Measurements from ENCODE around the gene RNF152.
A peak's percentile ranks its signal among the peaks of the same experiment; 100 is the strongest.

The RNF152 gene

DNA sequence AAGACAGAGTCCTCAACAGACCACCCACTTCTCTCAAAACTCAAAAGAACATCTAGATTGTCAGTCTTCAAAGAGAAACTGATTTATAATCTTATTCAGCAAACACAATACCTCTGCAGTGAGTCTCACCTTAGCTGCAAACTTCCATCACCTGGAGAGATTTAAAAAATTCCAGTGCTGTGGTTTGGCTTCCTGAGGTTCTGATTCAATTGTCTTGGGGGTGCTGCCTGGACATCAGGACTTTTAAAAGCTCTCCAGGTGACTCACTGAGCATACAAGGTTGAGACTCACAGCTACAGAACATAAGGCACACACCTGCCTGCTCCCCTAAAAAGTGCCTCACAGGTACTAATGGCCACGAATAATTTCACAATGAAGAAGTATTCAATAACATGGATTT lies 40.3 kb downstream of the RNF152 start:
- no peak for DNase-seq

DNA sequence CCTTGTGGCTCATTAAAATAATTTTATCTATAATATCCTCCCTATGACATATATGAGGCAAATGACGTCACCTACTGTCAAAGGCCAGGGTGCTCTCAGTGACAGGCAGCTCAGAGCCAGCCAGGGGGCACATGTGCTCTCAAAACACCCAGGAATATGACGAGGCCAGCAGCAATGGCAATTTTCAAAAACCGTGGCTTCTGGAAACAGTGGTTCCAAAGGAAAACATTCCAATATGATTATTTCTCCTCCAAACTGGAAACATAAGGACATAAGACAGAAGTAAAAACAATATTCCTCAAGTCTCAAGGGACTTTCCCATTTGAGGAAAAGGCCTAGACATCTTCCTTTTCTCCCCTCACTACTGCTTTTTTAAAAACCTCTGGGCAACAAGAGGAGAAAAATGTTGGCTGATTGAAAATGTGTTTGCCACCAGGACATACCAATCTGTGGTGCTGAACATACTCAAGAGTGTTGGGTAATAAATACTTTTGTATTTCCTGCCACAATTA lies 40.8 kb downstream of the RNF152 start:
- DNase-seq = peak; percentile 24 to 38

DNA sequence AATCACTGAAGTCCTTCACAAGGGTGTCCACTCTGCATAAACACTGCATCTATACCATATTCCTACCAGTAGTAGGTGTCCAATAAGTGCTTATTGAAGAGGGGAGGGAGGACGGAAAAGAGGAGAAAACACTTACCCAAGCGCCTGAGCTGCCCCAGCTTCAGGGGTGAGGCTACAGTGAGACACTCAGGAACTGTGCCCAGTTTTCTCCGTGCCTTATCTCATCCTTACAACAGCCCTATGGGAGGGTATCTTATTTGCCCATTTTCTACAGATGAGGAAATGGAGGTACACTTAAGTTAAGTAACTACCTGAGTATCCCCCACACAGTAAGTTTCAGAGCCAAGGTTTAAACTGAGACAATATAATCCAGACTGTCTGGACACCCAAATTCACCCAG lies 41.5 kb downstream of the RNF152 start:
- peak in 1 of 2 experiments; percentile 29 for DNase-seq

DNA sequence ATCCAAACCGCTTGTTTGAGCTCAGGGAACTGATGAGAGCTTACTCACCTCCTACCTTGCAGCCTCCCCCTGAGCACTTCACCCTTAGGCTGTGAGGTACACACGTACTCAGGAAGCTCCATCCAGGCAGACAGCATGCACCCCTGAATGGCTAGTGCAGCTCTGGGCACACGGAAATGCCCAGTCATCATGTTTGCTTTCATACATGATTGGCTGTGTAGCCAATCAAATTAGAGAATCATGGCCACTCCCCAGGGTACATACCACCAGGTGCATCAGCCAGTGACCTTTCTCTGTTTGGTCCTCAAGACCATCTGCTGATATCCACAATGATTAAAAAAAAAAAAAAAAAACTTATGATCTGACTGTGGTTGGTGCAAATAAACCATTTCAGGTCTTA lies 42.1 kb downstream of the RNF152 start:
- DNase-seq = peak; percentile 93 to 96

DNA sequence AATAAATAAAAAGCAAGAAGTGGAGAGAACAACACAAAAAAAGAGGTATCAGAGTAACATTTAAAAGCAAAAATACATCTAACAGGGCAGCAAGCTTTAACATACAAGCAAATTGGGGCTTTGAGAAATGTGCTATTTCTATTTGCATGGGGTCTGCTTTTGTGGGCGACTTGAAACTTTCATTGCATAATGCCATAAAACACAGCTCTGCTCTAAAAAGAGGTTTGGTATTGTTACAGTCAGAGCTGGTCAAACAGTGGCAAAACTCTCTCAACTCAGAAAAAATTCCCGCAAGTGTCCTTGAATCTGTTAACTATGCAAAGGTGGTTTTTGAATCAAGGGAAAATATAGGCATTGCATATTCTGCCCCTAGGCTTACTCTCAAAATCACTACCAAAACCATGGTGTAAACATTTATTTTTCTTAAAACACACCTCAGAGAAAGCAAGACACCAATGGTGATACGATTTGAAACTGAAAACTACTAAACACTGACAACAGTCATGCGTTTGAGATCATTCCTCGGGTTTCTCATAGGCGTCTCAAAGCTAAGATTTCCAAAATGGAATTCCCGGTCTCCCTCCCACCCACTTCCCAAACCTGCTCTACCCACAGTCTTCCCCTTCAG lies 45.5 kb downstream of the RNF152 start:
- no peak for DNase-seq

DNA sequence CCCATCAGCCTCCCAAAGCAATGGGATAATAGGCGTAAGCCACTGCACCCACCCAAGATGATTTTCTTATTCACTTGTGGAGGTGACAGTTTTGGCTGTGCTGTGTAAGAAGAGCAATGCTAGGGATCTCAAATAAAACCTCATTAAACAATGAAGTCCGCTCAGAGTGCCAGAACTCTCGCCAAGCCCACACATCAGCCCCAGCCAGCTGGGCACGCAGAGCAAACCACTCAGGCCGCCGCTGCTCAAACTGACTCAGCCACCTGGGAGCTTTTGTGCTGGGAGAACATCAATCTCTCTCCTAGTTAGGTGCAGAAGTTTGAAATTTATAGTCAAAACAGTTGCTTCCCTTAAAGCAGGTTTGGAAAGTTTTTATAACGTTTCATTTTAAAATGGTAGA lies 47.6 kb downstream of the RNF152 start:
- peak; percentile 48 to 73 for DNase-seq

DNA sequence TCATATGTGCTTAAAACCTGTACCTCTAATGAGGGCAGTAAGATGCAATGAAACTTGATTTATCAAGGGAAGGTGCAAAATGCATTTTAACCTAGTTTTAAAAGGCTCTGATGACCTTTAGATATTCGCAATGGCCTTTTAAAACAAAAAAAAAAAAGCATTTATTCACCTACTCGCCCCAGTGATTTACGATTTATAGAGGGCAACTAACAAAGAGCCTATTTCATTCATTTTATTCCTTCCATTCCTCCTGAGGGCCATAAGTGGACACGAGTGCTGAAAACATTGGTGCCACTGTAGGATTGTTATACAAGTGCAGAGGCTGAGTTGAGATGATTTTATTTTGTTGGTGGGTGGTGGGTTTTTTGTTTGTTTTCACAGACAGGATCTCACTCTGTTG lies 48.1 kb downstream of the RNF152 start:
- DNase-seq = no peak

DNA sequence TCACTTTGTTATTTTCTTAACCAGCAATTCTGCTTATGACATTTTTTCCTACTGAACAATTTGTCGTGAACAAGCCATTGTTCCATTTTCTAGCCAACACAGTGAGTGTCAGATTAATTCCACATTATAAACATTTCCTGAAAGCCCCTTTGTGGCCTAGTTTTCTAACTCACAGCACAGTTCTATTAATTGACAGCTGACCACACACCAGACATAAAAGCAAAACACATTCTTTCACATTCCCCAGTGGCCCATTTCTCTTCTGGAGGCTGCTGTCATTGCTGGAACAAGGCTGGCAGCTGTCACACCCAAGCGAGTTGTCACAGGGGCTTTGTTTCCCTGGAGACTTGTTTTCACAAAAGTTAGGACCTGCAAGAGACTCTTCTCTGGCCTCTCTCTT lies 50.7 kb downstream of the RNF152 start:
- no peak for DNase-seq

DNA sequence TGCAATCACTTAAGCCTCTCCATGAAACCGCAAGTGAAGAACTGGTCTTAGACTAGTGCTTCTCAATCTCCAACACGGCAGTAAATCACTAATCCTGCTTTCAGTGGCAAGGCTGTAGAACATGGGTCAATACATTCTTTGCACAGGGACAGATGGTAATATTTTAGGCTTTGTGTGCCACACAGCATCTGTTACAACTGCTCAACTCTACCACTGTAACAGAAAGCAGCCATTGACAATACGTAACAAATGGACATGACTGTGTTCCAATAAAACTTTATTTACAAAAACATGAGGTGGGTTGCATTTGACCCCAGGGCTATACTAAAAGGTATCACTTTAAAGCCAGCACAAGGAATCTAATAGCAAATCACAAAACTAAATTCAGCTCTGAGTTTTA lies 51.1 kb downstream of the RNF152 start:
- no peak for DNase-seq

DNA sequence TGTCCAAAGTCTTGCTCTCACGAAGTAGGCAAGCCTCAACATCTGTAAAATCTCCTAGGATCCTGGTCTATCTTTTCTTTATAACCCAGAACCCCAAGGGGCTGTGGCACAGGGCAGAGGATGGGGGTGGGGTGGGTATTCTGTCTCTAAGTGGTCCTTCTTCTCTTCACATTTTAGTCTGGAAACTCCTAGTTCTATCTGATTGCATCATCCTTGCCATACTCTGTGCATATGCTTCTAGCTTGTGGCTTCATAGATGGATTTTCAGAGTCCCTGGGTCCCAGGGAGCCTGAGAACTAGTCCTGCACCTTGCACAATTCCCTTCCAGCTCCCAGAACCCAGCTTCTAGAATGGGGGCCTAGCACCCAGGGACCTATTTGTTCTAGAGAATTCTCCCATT lies 52.5 kb downstream of the RNF152 start:
- DNase-seq = no peak

DNA sequence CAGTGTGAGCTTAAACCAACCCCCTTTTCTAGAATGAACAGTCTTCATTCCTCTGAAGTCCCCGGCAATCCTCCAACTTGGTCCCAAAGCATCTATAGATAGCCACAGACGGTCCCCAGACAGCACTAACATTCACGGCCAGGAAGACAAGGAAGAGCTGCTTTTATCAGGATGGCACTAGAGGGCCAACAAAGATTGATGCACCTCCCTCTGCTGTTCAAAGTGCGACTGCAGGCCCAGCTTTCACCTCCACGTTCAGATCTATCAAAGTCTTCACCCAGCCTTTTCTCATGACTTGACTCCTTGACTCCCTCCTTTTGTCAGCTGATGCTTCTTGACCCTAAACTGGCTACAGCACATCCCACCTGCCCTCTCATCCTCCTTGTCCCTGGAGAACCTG lies 54.3 kb downstream of the RNF152 start:
- DNase-seq = no peak

DNA sequence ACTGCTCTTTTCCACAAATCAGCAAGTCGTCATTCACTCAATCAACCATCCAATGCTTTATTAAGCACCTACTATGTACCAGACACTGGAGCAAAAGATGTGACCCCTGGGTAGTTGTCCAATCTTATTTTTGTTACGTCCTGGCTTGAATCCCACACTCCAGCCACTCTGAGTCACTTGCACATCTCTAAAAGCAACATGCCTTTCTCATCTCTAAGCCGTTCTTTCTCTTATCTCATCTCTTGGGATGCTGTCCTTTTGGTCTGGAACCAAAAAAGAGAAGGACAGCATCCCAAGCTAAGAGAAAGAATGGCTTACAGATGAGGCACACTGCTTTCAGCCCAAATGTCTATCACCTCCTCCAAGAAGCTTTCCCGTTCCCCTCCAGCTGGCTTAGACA lies 58.8 kb downstream of the RNF152 start:
- DNase-seq = no peak

DNA sequence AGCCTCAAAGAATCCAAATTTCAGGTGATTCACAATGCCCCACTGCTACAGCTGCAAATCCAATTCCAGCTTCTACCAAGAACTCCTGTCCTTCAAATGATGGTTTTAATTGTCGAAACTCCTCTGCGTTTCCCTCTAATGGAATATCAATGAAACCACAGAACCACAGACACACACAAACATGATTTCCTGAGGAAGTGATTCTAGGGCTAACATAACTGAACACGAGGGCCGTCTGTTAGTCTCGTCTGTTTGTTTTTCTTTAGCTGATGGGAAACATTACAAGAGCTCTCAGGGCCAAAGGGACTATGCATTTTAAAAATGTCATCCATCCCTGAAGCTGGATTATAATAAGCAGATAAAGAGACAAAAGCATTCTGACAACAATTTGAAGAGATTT lies 59.4 kb downstream of the RNF152 start:
- DNase-seq = no peak

DNA sequence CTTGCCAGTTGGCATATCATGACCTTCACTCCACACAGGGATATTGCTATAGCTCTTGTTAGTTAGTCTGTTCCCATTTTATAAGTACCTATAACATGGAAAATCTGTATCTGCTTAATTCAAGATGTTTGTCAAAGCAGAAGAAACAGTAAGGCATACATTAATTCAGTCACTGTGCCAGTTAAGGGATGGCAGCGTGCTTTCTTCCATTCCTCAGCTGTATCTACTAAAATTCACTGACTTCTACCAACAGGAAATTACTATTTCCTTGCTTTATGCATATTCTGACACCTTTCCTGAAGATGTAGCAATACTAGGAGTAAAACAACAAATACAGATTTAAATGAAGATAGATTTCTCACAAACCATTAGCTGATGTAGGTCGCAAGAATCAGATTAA lies 59.9 kb downstream of the RNF152 start:
- no peak for DNase-seq

DNA sequence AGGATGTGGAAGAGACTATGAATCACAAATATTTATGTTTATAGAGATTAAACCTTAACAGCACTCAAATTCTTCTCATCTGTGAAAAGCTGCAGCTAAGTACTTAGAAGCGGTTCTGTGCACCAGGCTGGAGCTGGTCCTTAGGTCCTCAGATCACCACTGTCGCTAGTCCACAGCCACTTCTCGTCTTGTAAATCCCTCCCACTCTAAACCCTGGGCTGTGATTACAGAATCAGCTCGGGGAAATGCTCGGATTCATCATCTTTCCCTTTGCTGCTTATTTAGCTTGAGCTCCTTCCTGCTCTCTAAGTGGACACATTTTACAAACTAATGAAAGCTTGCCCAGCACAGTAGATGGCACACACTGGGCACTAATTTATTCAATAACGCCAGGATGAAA lies 61.7 kb downstream of the RNF152 start:
- no peak for DNase-seq

DNA sequence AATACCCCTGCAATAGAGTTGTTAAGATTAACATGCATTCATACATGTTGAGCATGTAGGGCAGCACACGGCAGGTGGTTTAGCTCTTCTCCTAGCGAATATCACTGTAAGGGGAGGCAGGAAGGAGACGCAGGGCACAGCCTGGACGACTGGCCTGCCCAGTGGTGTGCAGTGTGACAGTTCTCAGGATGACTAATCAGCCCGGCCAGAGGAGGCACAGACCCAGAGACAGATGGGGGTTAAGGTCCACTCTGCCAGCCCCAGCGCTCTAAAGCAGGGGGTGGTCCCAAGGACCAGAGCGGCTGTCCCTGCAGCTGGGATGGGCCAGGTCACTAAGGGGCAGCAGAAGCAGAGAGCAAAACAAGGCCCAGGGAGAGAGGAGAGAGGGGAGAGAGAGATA lies 63.7 kb downstream of the RNF152 start:
- no peak for DNase-seq

DNA sequence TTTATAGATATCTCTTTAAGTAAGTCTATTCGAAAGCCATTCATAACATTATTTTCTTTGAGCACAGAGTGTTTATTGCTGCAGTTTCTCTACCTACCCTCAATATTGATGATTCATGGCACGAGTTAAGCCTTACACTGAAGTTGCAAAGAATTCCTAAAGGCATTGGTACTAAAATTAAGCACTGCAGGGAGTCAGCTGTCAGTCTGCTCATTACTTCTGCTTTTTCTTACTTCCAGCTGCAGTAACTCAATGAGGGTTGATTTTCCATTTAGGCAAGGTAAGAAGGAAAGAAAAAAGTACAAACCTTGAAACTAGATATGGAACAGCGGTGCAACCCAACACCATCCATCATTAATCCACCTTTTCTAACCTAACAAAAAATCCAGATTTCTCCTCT lies 65.2 kb downstream of the RNF152 start:
- no peak for DNase-seq

DNA sequence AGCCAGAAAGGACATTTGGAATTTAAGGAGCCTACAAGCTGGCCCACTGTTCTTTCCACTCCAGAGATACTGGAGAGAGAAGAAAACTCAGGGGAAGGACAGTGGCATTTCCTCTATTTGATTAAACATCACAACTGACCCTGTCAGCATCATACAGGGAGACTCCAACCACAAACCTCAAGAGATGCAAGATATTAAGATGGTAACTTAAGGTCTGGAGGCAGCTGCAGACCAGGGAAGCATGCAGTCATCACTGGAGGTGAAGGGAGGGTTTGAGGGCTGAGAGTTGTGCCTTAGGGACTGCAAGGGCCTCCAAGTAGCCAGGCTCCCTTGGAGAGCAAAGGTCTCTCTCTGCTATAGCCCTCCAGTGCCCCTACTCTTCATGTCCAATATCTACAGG lies 67.4 kb downstream of the RNF152 start:
- DNase-seq = no peak

DNA sequence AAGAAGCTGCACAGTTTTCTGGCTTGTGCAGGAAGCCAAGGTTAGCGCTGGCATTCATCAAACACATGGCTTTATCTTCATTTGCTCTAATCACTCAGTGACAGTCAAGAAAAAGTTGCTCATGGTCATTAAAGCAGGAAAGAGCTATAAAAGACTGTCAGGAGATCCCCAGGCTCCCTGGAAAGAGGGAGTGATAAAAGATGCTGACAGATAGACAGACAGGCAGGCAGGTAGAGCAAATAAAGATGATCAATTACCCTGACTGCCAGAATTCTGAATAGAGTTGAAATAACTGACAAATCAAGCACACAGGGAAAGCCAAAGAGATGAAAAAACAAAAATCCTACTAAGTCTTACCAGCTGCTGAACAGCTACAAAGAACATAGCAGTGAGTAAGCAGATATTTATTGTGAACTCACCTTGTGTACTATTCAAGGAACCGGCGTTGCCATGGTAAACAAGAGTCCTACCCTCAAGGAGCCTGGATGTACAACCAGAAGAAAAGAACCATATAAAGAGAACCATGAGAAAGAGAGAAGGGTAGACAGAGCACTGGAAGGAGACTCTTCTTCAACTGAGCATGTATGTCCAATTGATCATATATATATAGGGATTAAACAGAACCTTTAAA lies 68.0 kb downstream of the RNF152 start:
- DNase-seq = no peak

DNA sequence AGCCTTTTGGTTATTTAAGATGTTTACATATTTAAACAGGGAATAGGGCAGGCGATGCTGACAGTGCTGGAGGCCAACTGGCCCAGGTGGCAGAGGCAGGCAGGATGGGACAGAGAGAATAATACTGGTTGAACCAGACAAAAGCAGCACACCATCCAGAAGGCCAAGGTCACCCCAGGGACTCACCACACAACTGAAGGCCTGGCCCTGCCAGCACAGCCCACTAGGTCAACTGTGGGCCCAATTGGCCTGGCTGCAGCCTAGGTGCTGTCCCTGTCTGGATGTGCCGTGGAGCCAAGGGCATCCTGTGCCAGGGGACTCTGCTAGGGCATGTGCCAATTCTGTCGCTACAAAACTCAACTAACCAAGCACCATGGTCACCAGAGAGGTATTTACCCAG lies 69.2 kb downstream of the RNF152 start:
- DNase-seq = no peak

DNA sequence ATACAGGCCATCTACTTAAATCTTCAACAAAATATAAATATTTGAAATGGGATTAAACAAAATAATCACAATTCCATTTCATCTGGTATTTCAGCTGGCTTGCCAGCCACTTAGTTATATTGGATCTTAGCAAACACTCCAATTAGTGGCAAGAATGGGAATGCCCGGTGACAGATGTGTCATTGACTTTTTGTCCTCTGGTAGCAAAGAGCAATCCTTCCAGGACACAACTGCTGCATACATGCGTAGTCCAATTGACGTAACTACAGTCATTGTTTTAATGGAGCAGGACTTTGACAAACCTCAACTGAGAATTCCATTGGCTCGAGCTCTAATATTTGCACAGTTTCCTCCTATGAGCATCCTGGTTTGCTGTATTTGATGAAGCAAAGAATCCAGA lies 69.9 kb downstream of the RNF152 start:
- DNase-seq = peak; percentile 68 to 71

DNA sequence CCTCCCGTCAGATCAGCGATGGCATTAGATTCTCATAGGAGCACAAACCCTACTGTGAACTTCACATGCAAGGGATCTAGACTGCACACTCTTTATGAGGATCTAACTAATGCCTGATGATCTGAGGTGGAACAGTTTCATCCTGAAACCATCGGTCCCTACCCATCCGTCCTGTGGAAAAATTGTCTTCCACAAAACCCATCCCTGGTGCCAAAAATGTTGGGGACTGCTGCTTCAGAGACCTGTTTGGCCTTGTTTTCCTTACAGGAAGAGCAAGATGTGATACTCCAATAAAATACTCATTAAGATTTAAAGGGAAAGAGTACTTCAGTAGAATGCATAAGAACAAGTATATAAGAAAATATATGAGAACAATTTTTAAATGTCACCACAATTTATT lies 71.1 kb downstream of the RNF152 start:
- DNase-seq = no peak

DNA sequence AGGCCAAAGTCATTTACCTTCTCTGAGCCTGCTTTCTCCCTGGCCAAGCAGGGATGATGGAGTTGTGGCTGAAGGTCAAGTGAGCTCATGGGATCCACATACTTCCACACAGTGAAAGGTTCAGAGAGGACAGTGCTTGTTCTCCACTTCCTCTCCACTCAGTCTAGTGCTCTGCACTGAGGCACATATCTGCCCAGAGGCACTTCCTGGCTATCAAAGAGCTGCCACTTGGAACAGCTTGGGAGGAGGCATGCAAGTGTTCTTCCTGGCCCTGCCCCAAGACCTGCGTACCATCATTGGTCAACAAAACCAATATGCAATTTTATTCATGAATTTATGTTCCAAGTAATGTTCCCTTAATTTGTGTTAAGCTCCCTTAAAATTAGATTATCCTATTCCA lies 71.9 kb downstream of the RNF152 start:
- no peak for DNase-seq

DNA sequence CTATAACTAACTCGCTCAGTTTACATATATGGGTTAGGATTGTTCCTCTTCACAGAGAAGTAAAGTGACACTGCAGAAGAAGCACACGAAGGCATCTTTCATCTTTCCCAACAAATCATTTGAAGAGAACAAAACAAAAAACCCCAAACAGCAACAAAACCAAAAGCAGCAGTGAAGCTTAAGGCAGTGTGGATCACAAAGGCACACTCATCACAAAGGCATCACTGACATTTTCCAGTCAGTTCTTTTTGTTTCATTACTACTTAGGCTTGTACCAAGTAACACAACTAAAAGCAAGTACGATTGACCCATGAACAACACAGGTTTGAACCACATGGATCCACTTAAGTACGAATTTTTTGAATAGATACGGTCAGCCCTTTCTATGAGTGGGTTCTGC lies 75.7 kb downstream of the RNF152 start:
- no peak for DNase-seq

DNA sequence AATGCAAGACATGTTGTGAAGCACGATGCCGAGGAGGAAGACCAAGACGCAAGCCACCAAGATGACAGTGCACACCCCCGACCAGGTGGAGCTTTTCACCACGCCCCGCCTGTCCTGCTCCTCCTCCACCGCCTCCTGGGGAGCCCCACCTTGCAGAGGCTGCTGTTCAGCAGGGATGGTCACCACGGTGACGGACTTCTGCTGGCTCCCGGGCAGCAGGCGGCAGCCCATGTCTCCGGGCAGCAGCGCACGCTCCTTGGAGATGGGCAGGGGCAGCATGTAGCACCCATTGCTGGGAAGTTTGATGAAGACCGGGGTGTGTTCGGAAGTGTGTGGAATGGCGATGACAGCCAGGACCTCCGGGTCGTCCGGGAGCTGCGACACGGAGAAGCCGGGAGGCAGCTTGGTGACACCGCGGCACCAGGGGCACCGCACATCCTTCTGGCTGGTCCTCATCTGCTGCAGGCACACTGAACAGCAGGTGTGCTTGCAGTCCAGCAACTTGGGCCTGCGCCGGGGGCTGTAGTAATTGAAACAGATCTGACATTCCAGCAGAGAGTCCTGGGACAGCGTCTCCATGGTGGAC lies 76.8 kb downstream of the RNF152 start:
- DNase-seq = no peak
